Trophoblast cell (in vitro differentiated cells and primary cell): ENCODE data around the gene DNAH5.

ENCODE experiments used
- DNase-seq, 2 donors: peaks; one replicate each; pipeline ENCODE4 v3.0.0-alpha.2; 2016
- H2AFZ ChIP-seq: 2 replicates; pipeline ENCODE4 v1.6.1; 2013; ENCODE audit warnings: low read length, moderate library complexity, mild to moderate bottlenecking; ENCODE audit not compliant: insufficient read depth, poor library complexity
- H2AK5ac ChIP-seq: 2 replicates; pipeline ENCODE4 v1.6.1; 2013; ENCODE audit warnings: mild to moderate bottlenecking, low read length
- H2BK120ac ChIP-seq: 2 replicates; pipeline ENCODE4 v1.6.1; 2013; ENCODE audit warnings: low read length, mild to moderate bottlenecking, moderate library complexity; ENCODE audit not compliant: insufficient read depth, poor library complexity
- H2BK12ac ChIP-seq: 2 replicates; pipeline ENCODE4 v1.6.1; 2013; ENCODE audit warnings: mild to moderate bottlenecking, low read length, moderate library complexity
- H2BK5ac ChIP-seq: 2 replicates; pipeline ENCODE4 v1.6.1; 2013; ENCODE audit warnings: low read length, low read depth, moderate library complexity, mild to moderate bottlenecking; ENCODE audit not compliant: poor library complexity
- H3K14ac ChIP-seq: 2 replicates; pipeline ENCODE4 v1.6.1; 2013; ENCODE audit warnings: mild to moderate bottlenecking, low read length
- H3K18ac ChIP-seq: 2 replicates; pipeline ENCODE4 v1.6.1; 2013; ENCODE audit warnings: mild to moderate bottlenecking, low read length
- H3K23ac ChIP-seq: 2 replicates; pipeline ENCODE4 v1.6.1; 2013; ENCODE audit warnings: low read length
- H3K27ac ChIP-seq: 2 replicates; pipeline ENCODE4 v1.5.1; 2013; ENCODE audit warnings: low read depth, mild to moderate bottlenecking, inconsistent platforms, low read length, moderate library complexity
- H3K27me3 ChIP-seq: 2 replicates; pipeline ENCODE4 v1.6.1; 2013; ENCODE audit warnings: inconsistent platforms, mild to moderate bottlenecking, low read length, moderate library complexity; ENCODE audit not compliant: insufficient read depth
- H3K36me3 ChIP-seq, 2 experiments: 1 replicate in 1 of 2; 2 replicates in 1 of 2; pipeline ENCODE4 v1.6.1; 2013; ENCODE audit warnings: low read length in 2 of 2, mild to moderate bottlenecking in 2 of 2, moderate library complexity in 1 of 2; ENCODE audit not compliant: insufficient read depth in 2 of 2, control insufficient read depth in 1 of 2
- H3K4ac ChIP-seq: 2 replicates; pipeline ENCODE4 v1.6.1; 2013; ENCODE audit warnings: low read depth, mild to moderate bottlenecking, low read length, moderate library complexity
- H3K4me1 ChIP-seq, 2 experiments: 1 replicate in 1 of 2; 2 replicates in 1 of 2; pipeline ENCODE4 v1.6.1; 2013; ENCODE audit warnings: low read length in 2 of 2, mild to moderate bottlenecking in 2 of 2, moderate library complexity in 1 of 2; ENCODE audit not compliant: insufficient read depth in 2 of 2, control insufficient read depth in 1 of 2
- H3K4me2 ChIP-seq: 2 replicates; pipeline ENCODE4 v1.6.1; 2013; ENCODE audit warnings: inconsistent platforms, mild to moderate bottlenecking, low read length, moderate library complexity
- H3K4me3 ChIP-seq: 2 replicates; pipeline ENCODE4 v1.5.1; 2013; ENCODE audit warnings: mild to moderate bottlenecking, low read depth, low read length, inconsistent platforms
- H3K79me1 ChIP-seq: one replicate; pipeline ENCODE4 v1.6.1; 2013; ENCODE audit warnings: low read length
- H3K79me2 ChIP-seq: 2 replicates; pipeline ENCODE4 v1.6.1; 2013; ENCODE audit warnings: low read length, mild to moderate bottlenecking; ENCODE audit not compliant: control insufficient read depth, insufficient read depth, poor library complexity
- H3K9ac ChIP-seq: 2 replicates; pipeline ENCODE4 v1.6.1; 2013; ENCODE audit warnings: mild to moderate bottlenecking, low read length
- H3K9me3 ChIP-seq: 2 replicates; pipeline ENCODE4 v1.6.1; 2013; ENCODE audit warnings: low read depth, mild to moderate bottlenecking, control low read depth, inconsistent platforms, low read length; ENCODE audit not compliant: insufficient read depth
- H4K12ac ChIP-seq: 2 replicates; pipeline ENCODE4 v1.6.1; 2013; ENCODE audit warnings: low read depth, mild to moderate bottlenecking, low read length, moderate library complexity
- H4K8ac ChIP-seq: 2 replicates; pipeline ENCODE4 v1.6.1; 2013; ENCODE audit warnings: low read depth, mild to moderate bottlenecking, low read length, moderate library complexity
- H4K91ac ChIP-seq: one replicate; pipeline ENCODE4 v1.6.1; 2013; ENCODE audit warnings: low read depth, mild to moderate bottlenecking, low read length, moderate library complexity
- WGBS: extraction: QIAGEN DNeasy Blood & Tissue Kit; methylation state at CpG from one replicate; pipeline ENCODE4 v1.1.7; 2013; ENCODE audit warnings: missing lambda C conversion rate; ENCODE audit not compliant: insufficient read length, insufficient coverage; ENCODE audit errors: extremely low coverage; 5-methylcytosine and 5-hydroxymethylcytosine counted together

DNAH5 gene

DNA sequence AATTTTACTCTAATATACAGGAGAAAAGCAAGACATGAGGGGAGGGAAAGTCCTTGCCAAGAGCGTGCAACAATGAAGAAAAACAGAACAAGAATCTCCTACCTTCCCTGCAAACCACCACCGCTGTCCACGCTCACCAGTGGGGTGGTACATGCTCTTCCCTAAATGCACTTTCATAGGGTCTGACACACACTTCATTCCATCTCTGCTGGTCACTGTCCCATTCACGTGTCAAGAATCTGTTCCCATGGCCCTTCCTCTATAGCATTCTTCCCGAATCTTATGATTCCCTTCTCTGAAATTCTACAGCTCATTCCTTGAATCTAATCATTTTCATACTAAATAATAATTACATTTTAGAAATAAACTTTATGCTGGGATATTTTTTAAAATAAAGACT is 11.4 kb upstream of the DNAH5 start:
- H3K23ac ChIP-seq, result no peak overlapping the region
- H3K4me2 ChIP-seq, result no peak overlapping the region
- DNase-seq, result peak in 1 of 2 donors; percentile 11
- no peak overlapping the region for H2BK12ac ChIP-seq
- no peak overlapping the region for H4K8ac ChIP-seq
- H3K4ac ChIP-seq, result no peak overlapping the region
- no peak overlapping the region for H4K91ac ChIP-seq
- H3K36me3 ChIP-seq, result no peaks in the 10 kb centered on the region
- H2BK5ac ChIP-seq, result no peak overlapping the region
- H3K4me3 ChIP-seq, result no peak overlapping the region
- no peak overlapping the region for H2AK5ac ChIP-seq
- H3K9ac ChIP-seq, result no peak overlapping the region
- H2BK120ac ChIP-seq, result no peak overlapping the region
- no peak overlapping the region for H3K14ac ChIP-seq
- no peaks in the 10 kb centered on the region for H3K27me3 ChIP-seq
- no peaks in the 10 kb centered on the region for H3K4me1 ChIP-seq
- H4K12ac ChIP-seq, result no peak overlapping the region
- H3K79me2 ChIP-seq, result no peaks in the 10 kb centered on the region
- no peak overlapping the region for H2AFZ ChIP-seq
- no CpG with 5 or more reads among the region's 5 CpGs for WGBS
- no peak overlapping the region for H3K18ac ChIP-seq
- H3K9me3 ChIP-seq, result peaks cover 2% of the 10 kb centered on the region
- no peaks in the 10 kb centered on the region for H3K79me1 ChIP-seq
- no peak overlapping the region for H3K27ac ChIP-seq

DNA sequence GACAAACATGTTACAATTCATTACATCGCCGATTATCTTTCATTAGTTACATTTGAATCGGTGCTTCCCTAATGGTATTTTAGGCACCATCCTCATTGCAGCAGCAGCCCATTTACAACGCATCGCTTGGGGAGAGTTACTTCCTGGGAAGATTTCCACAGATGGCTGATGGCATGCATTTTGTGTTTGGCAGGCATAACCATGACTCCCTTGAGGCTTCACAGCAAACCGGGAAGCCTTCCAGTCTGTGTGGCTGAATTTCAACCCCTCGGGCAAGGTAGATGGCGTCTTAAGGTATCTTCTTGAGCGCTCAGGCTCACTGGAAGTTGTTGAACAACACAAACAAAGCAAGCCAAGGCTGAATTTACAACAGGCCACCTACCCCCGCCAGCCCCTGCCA is 1.6 kb upstream of the DNAH5 start:
- H3K4me1 ChIP-seq, result peaks cover 8% of the 10 kb centered on the region in 2 experiments
- no peaks in the 10 kb centered on the region for H3K9me3 ChIP-seq
- H3K36me3 ChIP-seq, result no peaks in the 10 kb centered on the region
- H3K18ac ChIP-seq, result no peak overlapping the region
- H2AK5ac ChIP-seq, result no peak overlapping the region
- H3K23ac ChIP-seq, result no peak overlapping the region
- peak; percentile 38 to 51 for DNase-seq
- H3K4me2 ChIP-seq, result no peak overlapping the region
- H2AFZ ChIP-seq, result no peak overlapping the region
- H4K8ac ChIP-seq, result no peak overlapping the region
- no peak overlapping the region for H4K12ac ChIP-seq
- no peak overlapping the region for H4K91ac ChIP-seq
- H3K79me1 ChIP-seq, result no peaks in the 10 kb centered on the region
- no peaks in the 10 kb centered on the region for H3K27me3 ChIP-seq
- H2BK120ac ChIP-seq, result no peak overlapping the region
- H3K27ac ChIP-seq, result no peak overlapping the region
- H2BK12ac ChIP-seq, result no peak overlapping the region
- no peak overlapping the region for H3K4ac ChIP-seq
- WGBS, result no CpG with 5 or more reads among the region's 10 CpGs
- H3K4me3 ChIP-seq, result no peak overlapping the region
- no peak overlapping the region for H3K9ac ChIP-seq
- no peak overlapping the region for H2BK5ac ChIP-seq
- no peak overlapping the region for H3K14ac ChIP-seq
- H3K79me2 ChIP-seq, result no peaks in the 10 kb centered on the region

DNA sequence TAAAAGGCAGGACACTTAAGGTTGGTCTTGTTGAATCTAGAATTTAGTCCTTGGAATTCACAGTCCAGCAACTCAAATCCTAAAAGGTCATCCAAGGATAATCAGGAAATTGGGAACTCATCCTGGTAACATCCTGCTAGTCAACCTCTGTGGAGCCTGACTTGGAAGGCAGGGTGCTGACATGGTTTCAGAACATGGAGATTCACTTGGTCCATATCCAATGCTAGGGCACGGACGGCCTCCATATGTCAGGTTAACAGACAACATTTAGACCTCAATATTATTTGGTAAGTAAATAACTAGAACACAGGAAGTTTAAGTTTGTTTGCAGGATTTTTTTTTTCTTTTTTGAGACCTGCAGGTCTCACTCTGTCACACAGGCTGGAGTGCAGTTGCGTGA is 783 bp upstream of the DNAH5 start:
- WGBS, result no CpG with 5 or more reads among the region's 3 CpGs
- Histone ChIP-seq H3K79me2 (no peaks in the 10 kb centered on the region), H3K14ac (no peak overlapping the region)

DNA sequence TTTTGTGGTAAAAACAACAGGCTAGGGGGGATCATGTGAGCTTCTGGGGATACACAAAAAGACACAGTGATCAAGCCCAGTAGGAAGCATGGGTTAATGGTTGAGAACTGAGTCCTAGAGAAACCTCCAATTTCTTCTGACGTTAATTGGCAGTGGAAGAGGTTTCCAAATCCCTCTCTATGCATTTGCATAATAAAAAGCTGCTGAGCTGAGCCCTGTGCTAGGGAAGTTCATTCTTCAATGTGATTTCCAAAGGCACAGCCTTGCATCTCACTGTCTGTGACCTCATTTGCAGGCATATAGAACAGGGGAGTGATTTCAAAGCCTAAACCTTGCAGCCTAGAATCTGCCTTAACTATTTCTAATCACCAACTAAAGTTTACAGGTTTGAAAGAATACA is 812 bp downstream of the DNAH5 start:
- H2BK12ac ChIP-seq, result no peak overlapping the region
- H3K4me3 ChIP-seq, result no peak overlapping the region
- DNase-seq, result no peak
- H3K14ac ChIP-seq, result no peak overlapping the region
- H3K9me3 ChIP-seq, result no peaks in the 10 kb centered on the region
- no peak overlapping the region for H2BK120ac ChIP-seq
- H2AK5ac ChIP-seq, result no peak overlapping the region
- no peak overlapping the region for H3K4ac ChIP-seq
- H3K36me3 ChIP-seq, result no peaks in the 10 kb centered on the region
- H3K79me1 ChIP-seq, result no peaks in the 10 kb centered on the region
- no peak overlapping the region for H3K4me2 ChIP-seq
- no peak overlapping the region for H3K27ac ChIP-seq
- no peaks in the 10 kb centered on the region for H3K79me2 ChIP-seq
- no peaks in the 10 kb centered on the region for H3K27me3 ChIP-seq
- no CpG with 5 or more reads among the region's 1 CpG for WGBS
- H3K9ac ChIP-seq, result no peak overlapping the region
- H4K12ac ChIP-seq, result no peak overlapping the region
- H3K4me1 ChIP-seq, result peaks cover 8% of the 10 kb centered on the region in 2 experiments
- H3K23ac ChIP-seq, result no peak overlapping the region
- H4K8ac ChIP-seq, result no peak overlapping the region
- no peak overlapping the region for H3K18ac ChIP-seq
- H2BK5ac ChIP-seq, result no peak overlapping the region
- no peak overlapping the region for H2AFZ ChIP-seq
- no peak overlapping the region for H4K91ac ChIP-seq

More for the DNA sequence above, 783 bp upstream of the DNAH5 start:
- Histone ChIP-seq H3K36me3 (no peaks in the 10 kb centered on the region), H3K4ac (no peak overlapping the region), H3K27me3 (no peaks in the 10 kb centered on the region), H2BK5ac (no peak overlapping the region), H3K18ac (no peak overlapping the region), H2BK120ac (no peak overlapping the region), H3K4me2 (no peak overlapping the region), H3K9me3 (no peaks in the 10 kb centered on the region), H3K4me1 (peaks cover 8% of the 10 kb centered on the region in 2 experiments), H4K8ac (no peak overlapping the region), H3K79me1 (no peaks in the 10 kb centered on the region), H2BK12ac (no peak overlapping the region), H3K23ac (no peak overlapping the region), H4K91ac (no peak overlapping the region), H2AK5ac (no peak overlapping the region), H3K27ac (no peak overlapping the region), H4K12ac (no peak overlapping the region), H3K9ac (no peak overlapping the region), H2AFZ (no peak overlapping the region), H3K4me3 (no peak overlapping the region)
- DNase-seq, result no peak
